ENCODE measurements around the gene CEND1.
A peak's percentile ranks its signal among the peaks of the same experiment; 100 is the strongest.

CEND1 gene

DNA sequence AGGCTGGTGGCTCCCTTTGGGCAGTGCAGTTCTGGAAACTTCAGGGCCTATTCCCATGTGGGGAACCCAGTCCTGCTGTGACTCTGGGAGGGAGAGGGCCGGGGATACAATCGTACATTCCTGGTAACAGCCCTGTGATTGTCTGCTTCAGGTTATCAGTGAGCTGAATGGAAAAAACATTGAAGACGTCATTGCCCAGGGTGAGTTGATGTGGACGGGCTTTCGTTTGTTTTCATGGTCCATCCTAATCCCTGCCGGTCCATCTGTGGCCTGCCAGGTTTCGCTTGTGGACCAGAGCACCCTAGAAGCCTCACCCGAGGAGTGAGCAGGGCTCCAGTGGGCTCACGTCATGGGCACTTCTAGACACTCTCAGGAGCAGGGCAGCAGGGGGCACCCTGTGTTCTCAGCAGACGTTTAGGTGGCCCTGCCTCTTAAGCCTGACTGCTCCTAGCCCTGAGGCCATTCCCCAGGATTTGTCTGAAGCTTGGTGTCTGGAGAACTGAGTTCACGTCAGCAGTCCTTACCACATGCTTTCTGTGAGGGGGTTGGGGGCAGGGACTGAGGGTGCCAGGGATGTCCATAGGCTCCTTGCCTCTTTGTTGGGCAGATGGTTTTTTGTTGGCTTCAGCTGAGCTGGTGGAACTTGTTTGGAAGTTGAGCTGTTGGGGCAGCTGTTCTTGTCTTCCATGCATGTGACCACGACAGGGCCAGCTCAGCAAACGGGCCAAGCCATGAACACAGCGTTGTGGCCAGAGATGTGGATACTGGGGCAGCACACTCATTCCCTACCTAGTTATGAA lies 21.8 kb upstream of the CEND1 start:
- no peak for DNase-seq (ENCODE audit: low spot score)

DNA sequence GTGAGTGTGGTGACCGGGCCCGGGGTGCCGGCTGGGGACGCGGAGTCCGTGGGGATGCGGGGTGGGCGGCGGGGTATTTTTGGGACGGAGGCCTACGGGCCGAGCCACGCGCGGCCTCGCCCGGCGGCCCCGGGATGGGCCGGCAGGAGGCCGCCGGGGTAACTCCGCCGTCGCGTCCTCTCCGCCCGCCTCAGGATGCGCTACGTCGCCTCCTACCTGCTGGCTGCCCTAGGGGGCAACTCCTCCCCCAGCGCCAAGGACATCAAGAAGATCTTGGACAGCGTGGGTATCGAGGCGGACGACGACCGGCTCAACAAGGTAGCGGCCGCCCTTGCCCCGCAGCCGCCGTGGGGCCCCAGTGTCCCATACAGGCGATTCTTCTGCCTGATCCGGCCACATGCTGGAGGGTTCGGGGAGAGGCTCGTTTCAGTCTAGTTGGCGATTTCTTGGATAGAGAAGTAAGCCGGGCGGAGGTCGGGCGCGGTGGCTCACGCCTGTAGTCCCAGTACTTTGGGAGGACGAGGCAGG lies 20.2 kb upstream of the CEND1 start:
- DNase-seq (ENCODE audit: low spot score) = no peak

DNA sequence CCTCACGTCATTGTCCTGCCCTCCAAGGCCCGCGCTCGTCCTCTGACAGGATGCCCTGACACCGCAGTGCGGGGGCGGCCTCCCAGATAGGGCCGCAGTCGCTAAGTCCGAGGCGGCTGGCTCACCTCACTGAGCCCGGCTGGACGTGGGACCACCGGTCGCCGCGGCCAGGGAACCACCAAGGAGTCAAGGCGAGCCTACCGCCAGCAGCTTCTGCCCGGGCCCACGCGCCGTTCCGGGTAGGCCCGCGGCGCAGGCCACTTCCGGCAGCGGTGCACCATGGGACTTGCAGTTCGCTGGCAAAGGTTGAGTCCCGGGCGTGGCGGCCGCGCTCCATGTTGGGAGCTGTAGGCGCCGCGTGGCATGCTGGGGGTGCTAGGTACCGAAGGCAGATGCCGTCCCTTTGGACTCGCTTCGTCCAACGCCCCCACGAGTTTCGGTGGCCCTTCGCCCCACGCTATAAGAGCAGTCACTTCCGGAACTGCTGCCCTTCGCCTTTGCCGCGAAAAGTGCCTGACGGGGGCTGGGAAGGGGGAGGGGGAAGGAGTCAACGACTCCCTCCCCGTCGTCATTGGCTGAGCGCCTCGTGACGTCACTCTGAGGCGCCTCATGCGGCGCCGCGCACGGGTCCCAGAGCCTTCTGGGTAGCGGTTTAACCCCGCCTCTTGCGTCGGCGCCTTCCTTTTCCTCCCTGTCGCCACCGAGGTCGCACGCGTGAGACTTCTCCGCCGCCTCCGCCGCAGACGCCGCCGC lies 19.6 kb upstream of the CEND1 start, which contains the start of gene RPLP2:
RPLP2 (plus strand) TSS at position 681 of the 753 bp plus-strand sequence. CDS start 268 bp downstream, outside the sequence.
- DNase-seq (ENCODE audit: low spot score) = peak; percentile 99

DNA sequence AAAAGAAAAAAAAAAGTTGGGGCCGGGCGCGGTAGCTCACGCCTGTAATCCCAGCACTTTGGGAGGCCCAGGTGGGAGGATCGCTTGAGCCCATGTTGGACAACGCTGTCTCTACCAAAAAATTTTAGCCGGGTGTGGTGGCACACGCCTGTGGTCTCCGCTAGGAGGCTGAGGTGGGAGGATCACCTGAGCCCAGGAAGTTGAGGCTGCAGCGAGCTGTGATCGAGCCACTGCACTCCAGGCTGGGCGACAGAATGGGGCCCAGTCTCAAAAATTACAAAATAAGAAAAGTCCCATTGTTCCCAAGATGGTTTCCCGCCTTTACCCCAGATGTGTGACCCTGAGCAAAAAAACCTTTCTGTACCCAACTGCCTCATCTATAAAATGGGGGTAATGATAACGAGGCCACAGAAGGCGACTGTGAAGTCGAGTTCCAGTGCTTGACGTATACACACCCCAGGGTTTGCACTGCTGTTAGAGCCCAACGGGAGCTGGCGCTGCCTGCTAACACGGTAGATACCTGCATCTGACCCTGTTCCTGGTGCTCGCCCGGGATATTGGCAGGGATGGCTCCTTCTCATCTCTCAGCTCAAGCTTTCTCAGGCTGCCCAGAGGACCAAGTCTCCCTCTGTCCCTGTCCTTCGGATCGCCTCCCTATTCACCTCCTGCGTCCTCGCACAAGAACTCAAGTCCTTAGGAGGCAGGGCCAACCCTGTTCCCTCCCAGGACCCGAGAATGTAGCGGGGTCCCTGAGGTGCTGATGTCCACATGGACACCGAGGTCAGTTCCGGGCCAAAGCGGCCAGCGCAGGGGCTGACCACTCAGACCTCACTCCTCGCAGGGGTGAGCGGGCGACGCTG lies 18.8 kb upstream of the CEND1 start:
- DNase-seq (ENCODE audit: low spot score) = no peak

DNA sequence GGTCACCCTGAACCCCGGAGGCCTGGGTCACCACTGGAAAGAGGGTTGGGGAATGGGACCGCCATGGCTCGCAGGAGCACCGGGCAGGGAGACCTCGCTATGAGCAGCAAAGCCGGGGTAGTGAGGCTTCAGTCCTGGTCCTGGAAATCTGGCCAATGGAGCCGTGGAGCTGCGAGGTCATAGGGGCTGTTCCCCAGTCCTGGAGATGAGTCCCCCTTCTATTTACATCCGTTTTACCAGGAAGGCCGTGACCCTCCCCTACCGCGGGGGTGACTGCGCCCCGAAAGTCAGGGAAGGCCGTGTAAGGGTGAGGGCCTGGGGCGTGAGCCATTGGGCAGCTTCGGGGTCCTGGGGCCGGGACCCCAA lies 14.7 kb upstream of the CEND1 start:
- DNase-seq (ENCODE audit: low spot score) = no peak

DNA sequence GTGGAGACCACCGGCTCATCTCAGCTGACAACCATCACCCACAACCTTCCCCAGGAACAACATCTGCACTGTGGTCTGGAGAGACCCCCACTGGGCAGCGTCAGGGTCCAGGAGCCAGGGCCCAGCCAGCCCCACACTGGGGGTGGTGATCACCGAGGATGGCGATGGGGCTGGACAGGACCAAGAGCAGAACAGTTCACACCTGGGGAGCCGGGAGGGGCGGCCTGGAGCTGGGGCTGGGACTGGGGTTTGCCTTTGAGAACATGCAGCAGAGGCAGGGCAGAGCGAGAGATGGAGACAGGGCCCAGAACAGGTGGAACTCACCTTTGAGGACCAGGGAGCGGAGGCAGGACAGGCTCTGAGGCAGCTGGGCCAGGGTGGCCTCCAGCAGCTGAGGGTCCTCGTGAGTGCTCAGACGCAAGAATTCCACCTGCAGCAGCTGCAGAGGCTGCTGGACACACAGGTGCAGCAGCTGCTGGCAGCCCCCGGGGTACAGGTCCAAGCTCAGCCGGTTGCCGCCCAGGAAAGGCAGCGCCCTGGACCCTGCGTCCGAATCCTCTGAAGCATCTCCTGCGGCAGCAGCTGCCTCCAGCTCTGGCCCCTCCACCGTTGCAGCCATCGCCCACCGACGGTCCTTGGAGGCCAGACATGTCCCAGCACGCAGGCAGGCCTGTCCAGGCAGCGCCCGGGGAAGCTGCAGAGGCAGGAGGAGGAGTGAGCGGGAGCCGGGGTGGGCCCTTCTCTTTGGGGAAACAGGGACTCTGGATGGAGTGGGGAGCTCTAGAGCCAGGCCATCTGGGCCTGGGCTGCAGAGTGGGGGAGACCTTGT lies 14.1 kb upstream of the CEND1 start:
- no peak for DNase-seq (ENCODE audit: low spot score)

DNA sequence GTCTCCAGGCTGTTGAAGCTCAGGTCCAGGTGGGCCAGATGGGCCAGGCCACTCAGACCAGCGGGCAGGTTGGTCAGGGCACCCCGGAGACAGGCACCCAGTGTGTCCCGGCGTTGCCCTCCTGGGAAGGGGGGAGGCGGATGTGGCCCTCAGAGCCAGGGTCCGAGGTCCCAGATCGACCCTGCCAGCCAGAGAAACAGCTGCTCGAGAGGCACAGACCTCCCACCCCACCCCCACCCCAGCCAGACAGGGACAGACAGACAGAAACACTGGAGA lies 13.5 kb upstream of the CEND1 start:
- DNase-seq (ENCODE audit: low spot score) = no peak

DNA sequence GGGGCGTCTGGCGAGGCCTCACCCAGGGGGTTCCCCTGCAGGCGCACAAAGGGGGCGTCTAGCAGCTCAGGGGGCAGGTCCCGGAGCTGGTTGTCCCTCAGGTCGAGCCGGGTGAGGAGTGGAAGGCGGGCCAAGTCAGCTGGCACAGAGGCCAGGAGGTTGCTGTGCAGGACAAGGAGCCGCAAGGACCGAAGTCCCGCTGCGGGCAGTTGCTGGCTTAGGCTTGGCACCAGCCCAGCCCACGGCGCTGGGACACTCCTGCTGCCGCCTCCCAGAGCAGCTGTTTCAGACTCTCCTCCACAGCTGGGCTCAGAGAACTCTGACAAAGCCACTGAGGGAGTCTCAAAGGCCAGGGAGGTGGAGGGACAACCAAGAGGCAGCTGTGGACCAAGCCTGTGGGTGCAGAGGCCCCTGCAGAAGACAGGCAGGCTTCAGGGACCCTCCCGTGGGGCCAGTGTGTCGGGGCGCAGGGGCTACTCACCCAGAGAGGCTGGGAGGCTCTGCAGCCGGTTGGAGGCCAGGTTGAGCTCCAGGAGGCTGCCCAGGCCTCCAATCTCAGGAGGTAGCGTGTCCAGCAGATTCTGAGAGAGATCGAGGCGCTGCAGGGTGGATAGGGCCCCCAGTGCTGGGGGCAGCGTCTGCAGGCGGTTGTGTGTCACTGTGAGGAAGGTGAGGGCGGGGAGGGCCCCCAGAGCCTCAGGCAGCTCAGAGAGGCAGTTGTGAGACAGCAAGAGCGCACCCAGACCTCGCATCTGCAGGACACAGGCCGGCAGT lies 13.0 kb upstream of the CEND1 start:
- DNase-seq (ENCODE audit: low spot score) = no peak

DNA sequence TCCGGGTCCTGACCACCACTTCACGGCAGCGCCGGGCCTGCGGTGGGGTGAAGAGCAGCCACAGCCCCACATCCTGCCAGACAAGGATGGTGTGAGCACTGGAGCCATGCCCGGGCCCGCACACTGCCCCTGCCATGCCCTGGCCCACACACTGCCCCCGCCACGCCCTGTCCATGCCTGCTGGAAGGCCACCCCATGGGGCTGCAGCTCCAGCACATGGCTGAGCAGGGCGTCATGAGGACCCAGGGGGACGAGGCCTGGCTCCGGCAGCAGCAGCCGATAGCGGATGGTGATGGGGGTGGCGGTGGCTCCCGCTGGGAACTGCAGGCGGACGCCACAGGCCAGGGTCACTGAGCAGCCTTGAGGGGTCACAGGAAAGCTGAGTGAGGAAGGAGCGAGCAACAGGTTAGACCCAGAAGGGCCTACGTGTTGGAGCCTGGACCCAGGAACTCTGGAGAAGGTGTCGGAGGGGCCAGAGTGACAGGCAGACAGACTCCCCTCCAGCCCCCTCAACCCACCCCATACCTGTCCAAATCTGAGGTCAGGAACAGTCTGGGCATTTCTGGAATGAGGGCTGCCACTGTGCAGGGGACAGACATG lies 12.2 kb upstream of the CEND1 start:
- DNase-seq (ENCODE audit: low spot score) = no peak

DNA sequence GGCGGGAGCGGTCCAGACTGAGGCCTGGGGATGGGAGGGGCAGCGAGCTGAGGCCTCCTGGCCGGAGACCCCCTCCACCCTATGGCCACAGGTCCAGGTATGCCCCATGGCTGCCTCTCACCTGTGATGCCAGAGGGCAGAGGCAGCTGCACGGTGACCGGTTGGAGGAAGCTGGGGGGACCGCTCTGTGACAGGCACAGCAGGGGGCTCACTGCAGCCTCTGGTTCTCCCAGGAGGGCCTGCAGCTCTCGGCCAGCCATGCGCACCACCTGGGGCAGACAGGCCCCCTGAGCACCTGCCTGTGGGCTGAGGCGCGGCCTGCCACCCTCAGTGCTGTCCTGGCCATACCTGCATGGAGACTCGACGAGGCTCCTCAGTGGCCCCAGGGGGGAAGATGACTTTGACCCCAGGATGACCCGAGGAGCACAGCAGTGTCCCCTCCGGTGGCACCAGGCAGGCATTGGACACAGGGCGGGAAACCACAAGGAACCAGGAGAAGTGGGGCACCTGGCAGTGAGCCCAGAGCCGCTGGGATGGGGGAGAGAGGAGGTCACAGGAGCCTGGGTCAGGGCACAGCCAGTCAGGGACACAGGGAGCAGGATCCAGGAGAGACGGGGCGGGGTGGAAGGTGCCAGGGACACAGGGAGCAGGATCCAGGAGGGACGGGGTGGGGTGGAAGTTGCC lies 11.3 kb upstream of the CEND1 start:
- no peak for DNase-seq (ENCODE audit: low spot score)

DNA sequence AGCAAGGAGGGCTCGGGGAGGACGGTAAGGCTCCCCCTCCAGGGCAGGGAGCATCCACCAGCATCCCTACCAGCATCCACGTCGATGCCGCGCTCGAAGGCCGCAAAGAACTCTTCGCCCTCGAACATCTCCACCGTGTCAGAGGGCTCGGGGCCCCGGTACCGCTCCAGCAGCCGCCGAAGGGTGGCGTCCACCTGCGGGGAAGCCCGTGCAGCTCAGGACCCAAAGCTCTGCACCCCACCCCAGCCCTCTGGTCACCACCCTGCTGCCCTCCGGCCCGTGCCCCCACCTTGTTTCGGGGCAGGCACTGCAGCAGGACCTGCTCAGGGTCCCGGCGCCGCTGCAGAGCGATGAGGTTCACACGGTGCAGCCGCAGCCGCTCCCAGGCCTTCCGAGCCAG lies 10.6 kb upstream of the CEND1 start:
- no peak for DNase-seq (ENCODE audit: low spot score)

DNA sequence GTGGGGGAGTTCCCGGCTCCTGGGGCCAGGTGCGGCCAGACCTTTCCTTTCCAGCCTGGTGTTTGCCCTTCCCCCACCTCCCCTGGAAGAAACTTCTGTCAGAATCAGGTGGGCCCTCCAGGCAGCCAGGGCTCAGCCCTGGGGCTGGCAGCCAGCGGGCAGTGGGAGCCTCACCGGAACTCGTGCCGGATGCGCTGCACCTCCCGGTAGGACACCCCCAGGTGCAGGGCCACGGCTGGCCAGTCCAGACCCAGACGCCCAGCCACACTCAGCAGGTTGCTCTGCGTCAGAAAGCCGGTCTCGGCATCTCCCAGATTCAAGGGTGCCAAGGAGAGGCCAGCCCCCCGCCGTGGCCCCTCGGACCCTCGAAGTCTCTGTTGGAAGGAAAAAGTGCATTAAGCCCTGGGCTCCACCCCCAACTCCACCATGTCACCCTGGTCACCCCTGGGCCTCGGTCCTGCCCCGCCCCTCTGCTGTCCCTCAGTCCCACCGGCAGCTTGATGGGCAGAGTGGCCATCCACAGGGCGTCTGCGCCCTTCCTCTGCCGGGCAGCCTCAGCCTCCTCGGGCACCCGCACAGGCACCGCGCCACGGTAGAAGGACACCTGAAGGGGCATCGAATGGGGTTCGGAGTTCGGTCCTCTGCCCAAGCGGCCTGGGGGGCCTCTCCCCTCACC lies 9.9 kb upstream of the CEND1 start:
- no peak for DNase-seq (ENCODE audit: low spot score)

DNA sequence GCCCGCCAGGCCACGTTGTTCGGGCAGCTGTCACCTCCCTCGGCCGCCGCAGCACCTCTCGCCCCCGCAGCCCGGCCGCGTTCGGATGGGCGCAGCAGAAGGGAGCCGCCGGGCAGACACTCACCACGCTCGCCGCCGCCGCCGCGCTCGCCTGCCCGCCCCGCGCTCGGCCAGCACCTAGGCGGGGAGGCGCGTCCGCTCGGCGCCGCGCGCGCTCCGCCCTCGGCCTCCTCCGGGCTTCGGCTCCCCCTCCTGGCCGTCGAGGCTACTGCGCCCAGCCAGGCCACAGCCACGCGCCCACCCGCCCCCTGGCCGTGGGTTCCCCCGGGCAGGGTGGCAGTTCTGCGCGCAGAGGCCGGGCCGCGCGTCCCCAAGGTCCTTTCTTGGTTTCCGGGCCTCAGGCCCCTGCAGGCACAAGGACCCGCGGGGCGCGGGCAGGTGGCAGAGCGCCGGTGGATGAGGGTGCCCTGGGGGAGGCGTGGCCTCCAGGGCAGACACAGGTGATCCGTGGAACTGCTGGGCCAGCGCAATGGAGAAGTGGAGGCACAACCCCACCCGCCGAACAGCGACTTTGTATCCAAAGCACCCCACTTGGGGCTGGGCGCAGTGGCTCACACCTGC lies 8.3 kb upstream of the CEND1 start, which contains the start of gene SLC25A22:
SLC25A22 (minus strand) TSS at position 189 of the 621 bp plus-strand sequence. CDS start 3,275 bp downstream, outside the sequence.
- DNase-seq (ENCODE audit: low spot score) = peak; percentile 80

DNA sequence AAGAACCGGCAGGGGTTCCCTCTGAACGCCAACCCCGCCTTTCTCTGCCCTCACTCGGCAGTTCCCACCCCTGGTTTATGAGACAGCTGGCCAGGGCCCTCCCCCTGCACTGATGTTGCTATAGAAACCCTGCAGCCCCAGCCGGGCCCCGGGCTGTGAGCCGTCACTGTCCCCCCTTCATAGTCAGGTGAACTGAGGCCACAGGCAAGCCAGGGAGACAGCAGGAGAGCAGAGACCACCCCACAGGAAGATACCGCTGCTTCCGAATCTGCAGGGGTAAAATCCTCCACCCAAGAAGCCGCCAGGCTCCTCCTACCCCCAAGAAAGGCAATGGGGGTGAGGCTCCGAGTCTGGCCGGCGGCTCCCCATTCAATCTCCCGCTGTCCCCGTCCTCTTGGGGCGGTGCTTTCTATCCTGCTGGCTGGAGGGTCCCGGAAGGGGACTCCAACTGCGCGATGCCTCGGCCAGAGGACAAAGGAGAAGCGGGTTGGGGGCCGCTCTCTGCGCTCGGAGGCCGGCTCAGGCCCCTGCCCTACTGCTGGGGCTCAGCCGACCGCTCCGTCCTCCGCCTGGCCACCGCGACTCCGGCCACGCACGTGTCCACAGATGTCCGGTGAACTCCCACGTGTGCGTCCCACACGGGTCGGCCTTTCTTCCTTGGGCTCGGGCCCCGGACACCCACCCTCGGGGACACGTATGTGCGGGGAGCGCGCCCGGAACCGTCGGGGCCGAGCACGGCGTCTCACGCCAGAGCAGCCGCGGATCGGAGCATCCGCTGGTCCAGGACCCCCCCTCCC lies 7.6 kb upstream of the CEND1 start:
- no peak for DNase-seq (ENCODE audit: low spot score)

DNA sequence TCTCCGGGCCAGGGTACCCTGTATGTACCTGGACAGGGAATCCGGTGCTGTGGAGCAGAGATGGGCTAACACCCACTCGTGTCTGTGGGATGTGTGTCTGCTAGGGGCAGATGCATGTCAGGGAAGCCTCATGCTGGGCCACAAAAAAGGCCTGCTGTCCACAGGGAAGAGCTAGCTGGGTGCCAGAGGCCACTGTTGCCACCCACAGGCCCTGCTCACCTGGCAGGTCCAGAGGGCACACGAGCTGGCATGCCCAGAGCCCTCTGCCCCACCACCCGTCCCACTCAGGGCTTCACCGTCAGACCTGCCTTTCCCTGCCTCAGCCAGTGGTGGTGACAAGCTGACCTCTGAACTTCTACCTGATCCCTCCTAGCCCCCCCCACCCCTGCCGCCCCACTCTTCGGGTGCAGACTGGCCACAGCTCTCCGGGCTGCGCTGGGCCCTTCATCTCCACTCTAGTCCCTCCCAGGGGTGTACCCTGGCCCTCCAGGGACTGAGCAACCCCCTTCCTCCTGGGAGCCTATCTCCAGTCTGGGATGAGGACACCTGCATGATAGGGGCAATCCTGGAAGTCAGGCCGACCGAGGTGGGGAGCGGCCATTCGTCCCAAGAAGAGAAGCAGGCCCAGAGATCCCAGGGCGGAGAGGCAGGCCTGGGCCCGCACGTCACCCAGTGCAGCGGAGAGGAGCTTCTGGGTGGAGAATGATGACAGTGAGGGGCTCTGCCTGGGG lies 6.8 kb upstream of the CEND1 start:
- no peak for DNase-seq (ENCODE audit: low spot score)

DNA sequence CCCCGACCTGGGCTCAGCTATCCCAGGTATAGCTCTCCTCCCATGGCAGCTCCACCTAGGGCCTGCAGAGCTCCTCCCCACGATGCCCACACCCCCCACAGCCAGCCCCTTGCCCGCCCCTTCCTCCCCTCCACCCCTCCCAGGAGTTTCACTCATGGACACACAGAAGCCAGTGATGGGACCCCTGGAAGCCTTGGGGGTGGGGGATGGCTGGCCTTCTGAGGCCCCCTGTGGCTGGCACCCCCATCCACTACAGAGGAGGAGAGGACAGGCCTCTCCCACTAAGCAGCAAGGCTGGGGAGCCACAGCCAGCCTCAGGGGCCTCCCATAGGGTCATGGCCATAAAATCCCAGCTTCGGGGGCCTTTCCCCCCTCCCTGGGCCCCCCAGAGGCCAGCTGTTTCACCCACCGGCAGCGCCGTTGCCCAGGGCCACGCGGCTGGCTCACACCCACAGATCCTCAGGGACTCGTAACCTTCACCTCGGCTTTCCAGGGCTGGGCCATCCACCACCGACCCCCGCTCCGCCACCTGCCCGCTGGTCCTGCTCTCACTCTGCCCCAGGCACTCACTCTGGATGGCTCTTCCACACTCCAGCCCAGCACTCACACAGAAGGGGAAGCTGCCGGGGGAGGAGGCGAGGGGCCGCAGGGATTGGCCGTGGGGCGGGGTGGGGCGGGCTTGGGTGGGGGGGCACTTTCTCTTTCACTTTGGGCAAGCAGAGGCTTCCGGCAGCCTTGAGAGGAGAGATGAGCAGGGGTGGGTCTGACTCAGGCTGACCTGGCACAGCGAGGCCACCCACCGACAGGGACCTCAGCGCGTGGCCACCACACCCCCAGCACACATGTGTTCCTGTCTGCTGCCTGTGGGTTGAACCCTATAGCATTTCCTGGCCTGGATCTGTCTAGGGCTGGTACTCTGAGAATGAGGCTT lies 6.0 kb upstream of the CEND1 start:
- DNase-seq (ENCODE audit: low spot score) = peak; percentile 48

Data from hematopoietic multipotent progenitor cell treated with erythropoietin and hydrocortisone succinate and interleukin-3 and kit ligand, for 17 days (in vitro differentiated cells).